ENCODE measurements around the gene IQGAP1.

DNA sequence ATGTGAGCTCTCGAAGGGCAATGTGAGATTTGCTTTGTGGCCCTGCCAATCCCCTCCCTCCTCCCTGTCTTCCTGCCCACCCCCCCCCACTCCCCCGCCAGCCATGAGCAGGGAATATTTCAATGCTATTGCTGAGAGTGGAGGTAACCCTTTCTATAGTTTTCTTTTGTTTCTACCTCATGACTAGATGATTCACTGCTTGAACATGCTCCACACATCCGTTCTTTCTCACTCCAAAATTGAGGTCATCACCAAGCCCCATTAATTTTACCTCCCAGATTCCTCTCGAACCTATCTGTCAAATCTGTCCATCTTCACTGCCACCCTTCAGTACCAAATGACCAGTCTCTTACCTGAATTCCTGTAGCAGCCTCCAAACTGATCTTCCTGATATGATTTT is 23.8 kb upstream of the IQGAP1 start:
- TF ChIP-seq EZH2 (IDR thresholded peaks at IDR 0.05; ENCODE audit: low read length) (no peak), CTCF (optimal IDR thresholded peaks at IDR 0.05 in 1 of 3, IDR thresholded peaks at IDR 0.05 in 1 of 3, conservative IDR thresholded peaks at IDR 0.05 in 1 of 3; ENCODE audit: extremely low read depth in 1 of 3, insufficient read depth in 2 of 3, low read length in 3 of 3) (no peak)
